GM12872 (cell line): ENCODE data around the gene TTBK2.

Experiments
- TF ChIP-seq, protein P1 (sequence below): IDR thresholded peaks from 3 replicates; pipeline ENCODE4 v1.5.1; 2011; ENCODE audit warnings: low read depth, mild to moderate bottlenecking, low read length, moderate library complexity; ENCODE audit not compliant: insufficient read depth

Gene TTBK2

DNA sequence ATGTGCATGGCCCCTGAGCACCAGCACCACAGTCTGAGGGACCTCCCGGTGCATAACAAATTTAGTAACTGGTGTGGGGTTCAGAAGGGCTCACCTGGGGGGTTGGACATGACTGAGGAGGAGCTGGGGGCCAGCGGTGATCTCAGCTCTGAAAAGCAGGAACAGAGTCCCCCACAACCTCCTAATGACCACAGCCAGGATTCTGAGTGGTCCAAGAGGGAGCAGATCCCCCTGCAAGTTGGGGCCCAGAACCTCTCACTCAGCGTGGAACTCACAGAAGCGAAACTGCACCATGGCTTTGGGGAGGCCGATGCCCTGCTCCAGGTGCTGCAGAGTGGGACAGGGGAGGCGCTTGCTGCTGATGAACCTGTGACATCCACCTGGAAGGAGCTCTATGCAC lies 226.6 kb downstream of the TTBK2 start:
- TF ChIP-seq, protein P1, sequence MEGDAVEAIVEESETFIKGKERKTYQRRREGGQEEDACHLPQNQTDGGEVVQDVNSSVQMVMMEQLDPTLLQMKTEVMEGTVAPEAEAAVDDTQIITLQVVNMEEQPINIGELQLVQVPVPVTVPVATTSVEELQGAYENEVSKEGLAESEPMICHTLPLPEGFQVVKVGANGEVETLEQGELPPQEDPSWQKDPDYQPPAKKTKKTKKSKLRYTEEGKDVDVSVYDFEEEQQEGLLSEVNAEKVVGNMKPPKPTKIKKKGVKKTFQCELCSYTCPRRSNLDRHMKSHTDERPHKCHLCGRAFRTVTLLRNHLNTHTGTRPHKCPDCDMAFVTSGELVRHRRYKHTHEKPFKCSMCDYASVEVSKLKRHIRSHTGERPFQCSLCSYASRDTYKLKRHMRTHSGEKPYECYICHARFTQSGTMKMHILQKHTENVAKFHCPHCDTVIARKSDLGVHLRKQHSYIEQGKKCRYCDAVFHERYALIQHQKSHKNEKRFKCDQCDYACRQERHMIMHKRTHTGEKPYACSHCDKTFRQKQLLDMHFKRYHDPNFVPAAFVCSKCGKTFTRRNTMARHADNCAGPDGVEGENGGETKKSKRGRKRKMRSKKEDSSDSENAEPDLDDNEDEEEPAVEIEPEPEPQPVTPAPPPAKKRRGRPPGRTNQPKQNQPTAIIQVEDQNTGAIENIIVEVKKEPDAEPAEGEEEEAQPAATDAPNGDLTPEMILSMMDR = no peak

DNA sequence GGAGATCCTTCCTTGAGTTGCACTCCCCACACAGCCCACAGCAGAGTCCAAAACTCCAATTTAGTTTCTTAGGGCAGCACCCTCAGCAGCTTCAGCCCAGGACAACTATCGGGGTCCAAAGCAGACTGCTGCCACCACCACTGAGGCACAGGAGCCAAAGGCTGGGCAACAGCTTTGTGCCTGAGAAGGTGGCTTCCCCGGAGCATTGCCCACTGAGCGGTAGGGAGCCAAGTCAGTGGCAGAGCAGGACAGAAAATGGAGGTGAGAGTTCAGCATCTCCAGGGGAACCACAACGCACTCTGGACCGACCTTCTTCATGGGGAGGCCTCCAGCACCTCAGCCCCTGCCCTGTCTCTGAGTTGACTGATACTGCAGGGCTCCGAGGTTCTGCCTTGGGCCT lies 227.1 kb downstream of the TTBK2 start:
- TF ChIP-seq, protein P1 = no peak

GRCh38 chr15:42692997-42693396 lies 227.6 kb downstream of the TTBK2 start:
- TF ChIP-seq, protein P1 = no peak

DNA sequence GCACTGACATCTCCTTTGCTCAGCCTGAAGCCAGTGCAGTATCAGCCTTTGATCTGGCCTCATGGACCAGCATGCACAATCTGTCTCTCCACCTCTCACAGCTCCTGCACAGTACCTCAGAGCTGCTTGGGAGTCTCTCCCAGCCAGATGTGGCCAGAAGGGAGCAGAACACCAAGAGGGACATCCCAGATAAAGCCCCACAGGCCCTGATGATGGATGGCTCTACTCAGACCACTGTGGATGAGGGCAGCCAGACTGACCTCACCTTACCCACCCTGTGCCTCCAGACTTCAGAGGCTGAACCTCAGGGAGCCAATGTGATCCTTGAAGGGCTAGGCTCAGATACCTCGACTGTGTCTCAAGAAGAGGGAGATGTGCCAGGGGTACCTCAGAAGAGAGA lies 228.0 kb downstream of the TTBK2 start:
- TF ChIP-seq, protein P1 = no peak

DNA sequence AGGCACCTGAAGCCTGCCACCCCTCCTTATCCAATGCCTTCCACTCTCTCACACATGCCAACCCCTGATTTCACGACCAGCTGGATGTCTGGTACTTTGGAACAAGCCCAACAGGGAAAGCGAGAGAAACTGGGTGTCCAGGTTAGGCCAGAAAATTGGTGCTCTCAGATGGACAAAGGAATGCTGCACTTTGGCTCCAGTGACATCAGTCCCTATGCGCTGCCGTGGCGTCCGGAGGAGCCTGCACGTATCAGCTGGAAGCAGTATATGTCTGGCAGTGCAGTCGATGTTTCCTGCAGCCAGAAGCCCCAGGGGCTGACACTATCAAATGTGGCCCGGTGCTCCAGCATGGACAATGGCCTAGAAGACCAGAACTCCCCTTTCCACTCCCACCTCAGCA lies 228.8 kb downstream of the TTBK2 start:
- TF ChIP-seq, protein P1 = no peak

GRCh38 chr15:42691308-42691707 lies 229.3 kb downstream of the TTBK2 start:
- TF ChIP-seq, protein P1 = no peak
